T-cell (primary cell): Measurements from ENCODE around the gene CLEC7A. TPM values are rescaled to one million over a fixed set of nuclear protein-coding genes. Genes with fewer than 3 reads are reported as not detected.

Experiments used
- ATAC-seq, 4 experiments: fragments of 200-7000 bp in 3 of 4; fragments of 150-1000 bp in 1 of 4; cut with Tn5 transposase; replicated peaks in 1 of 4; 1 replicate in 3 of 4; 2 replicates in 1 of 4; pipeline ENCODE4 v1.10.0; 2021; ENCODE audit warnings: moderate library complexity in 3 of 4, mild to moderate bottlenecking in 2 of 4, moderate number of reproducible peaks in 1 of 4
- CTCF ChIA-PET, 2 donors: fragments of 300-600 bp; sonication (Branson Sonifier 250); formaldehyde crosslinking; loops; one replicate each; lab custom pipeline; 2022; ENCODE audit warnings: antibody characterized with exemption in 2 of 2; lab: Charles Lee
- POLR2A ChIA-PET, 2 donors: fragments of 300-600 bp; sonication (Branson Sonifier 250); formaldehyde crosslinking; loops; one replicate each; lab custom pipeline; 2022; ENCODE audit warnings: antibody characterized with exemption in 2 of 2; lab: Charles Lee
- DNase-seq, 35 experiments: peaks; one replicate each; pipeline versions ENCODE4 v3.0.0 to v3.0.0-alpha.2; 2013 to 2023
- H3K27ac ChIP-seq: one replicate; pipeline ENCODE4 v1.5.1; 2013; ENCODE audit warnings: low read length
- H3K27me3 ChIP-seq, 2 experiments: replicated peaks in 1 of 2; 1 replicate in 1 of 2; 2 replicates in 1 of 2; pipeline versions ENCODE4 v1.6.1 to v1.7.0; 2013; ENCODE audit warnings: low read length in 1 of 2, mixed read lengths in 1 of 2; ENCODE audit not compliant: control insufficient read depth in 2 of 2, insufficient read depth in 2 of 2; ENCODE audit errors: extremely low read depth in 1 of 2
- H3K36me3 ChIP-seq, 2 donors: 1 replicate in 1 of 2; 2 replicates in 1 of 2; pipeline versions ENCODE4 v1.6.1 to v1.7.0; 2013; ENCODE audit warnings: low read length in 1 of 2; ENCODE audit not compliant: control insufficient read depth in 2 of 2, insufficient read depth in 1 of 2; ENCODE audit errors: extremely low read depth in 1 of 2
- H3K4me1 ChIP-seq, 2 experiments: 1 replicate in 1 of 2; 2 replicates in 1 of 2; pipeline versions ENCODE4 v1.6.1 to v1.7.0; 2013; ENCODE audit warnings: low read length in 2 of 2, mixed read lengths in 1 of 2; ENCODE audit not compliant: insufficient read depth in 2 of 2, control insufficient read depth in 1 of 2; ENCODE audit errors: extremely low read depth in 1 of 2
- H3K4me3 ChIP-seq, 2 donors: 1 replicate in 1 of 2; 2 replicates in 1 of 2; pipeline versions ENCODE4 v1.5.1 to v1.7.0; 2013; ENCODE audit warnings: mild to moderate bottlenecking in 2 of 2, low read length in 1 of 2, moderate library complexity in 1 of 2; ENCODE audit not compliant: control insufficient read depth in 1 of 2; ENCODE audit errors: extremely low read depth in 1 of 2
- H3K9me3 ChIP-seq: 2 replicates; pipeline ENCODE4 v1.7.0; 2013
- H3K27ac Mint-ChIP-seq, 2 donors: one replicate each; pipeline ENCODE4 v1.8.0; 2020 to 2021; ENCODE audit warnings: mild to moderate bottlenecking in 2 of 2, mixed read lengths in 2 of 2
- H3K27me3 Mint-ChIP-seq, 2 donors: one replicate each; pipeline ENCODE4 v1.8.0; 2021 to 2022; ENCODE audit warnings: mixed read lengths in 2 of 2
- H3K36me3 Mint-ChIP-seq: one replicate; pipeline ENCODE4 v1.8.0; 2021; ENCODE audit warnings: mixed read lengths
- H3K4me1 Mint-ChIP-seq, 3 donors: one replicate each; pipeline ENCODE4 v1.8.0; 2020 to 2022; ENCODE audit warnings: mixed read lengths in 3 of 3, mild to moderate bottlenecking in 1 of 3
- H3K4me3 Mint-ChIP-seq, 3 donors: one replicate each; pipeline ENCODE4 v1.8.0; 2020 to 2022; ENCODE audit warnings: mild to moderate bottlenecking in 3 of 3, mixed read lengths in 3 of 3, moderate library complexity in 3 of 3
- H3K9me3 Mint-ChIP-seq, 3 donors: one replicate each; pipeline ENCODE4 v1.8.0; 2020 to 2022; ENCODE audit warnings: mixed read lengths in 3 of 3
- WGBS: methylation state at CpG from one replicate; pipeline ENCODE4 v1.1.5; 2013; ENCODE audit warnings: missing lambda C conversion rate; ENCODE audit not compliant: insufficient coverage; 5-methylcytosine and 5-hydroxymethylcytosine counted together
- total RNA-seq, 35 experiments: library from RNA in 6 of 35; stranded (reverse) in 6 of 35; fragments of 120-200 nt in 1 of 35; gene quantifications; one replicate each; pipeline versions ENCODE4 v1.2.1 to v1.2.4 and lab custom pipeline; 2013 to 2026

The CLEC7A gene
- total RNA-seq, 5 donors from 2014 or later (not counting 1 experiment from before 2014, with no cell fraction given): 0.15 to 1.6 (median 0.49) TPM

DNA sequence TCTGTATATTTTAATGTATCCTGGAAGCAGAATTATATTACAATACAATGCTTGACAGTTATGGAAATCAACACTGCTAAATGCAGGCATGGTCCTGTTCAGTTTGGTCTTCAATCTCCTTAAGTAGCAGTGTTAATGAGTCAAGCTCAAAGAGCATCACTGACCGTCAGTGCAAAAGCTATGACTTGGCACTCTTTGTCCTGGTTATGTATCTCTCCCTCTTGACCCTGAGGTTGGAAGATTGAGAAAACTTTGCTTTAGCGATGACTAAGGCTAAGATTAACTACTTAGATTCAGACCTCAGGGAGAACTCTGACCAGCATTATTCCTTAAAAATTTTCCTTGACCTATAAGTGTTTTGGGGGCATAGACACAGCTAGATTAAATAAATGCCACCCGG is 10.9 kb downstream of the CLEC7A start:
- no CpG with 5 or more reads among the region's 3 CpGs for WGBS
- Histone ChIP-seq H3K4me3 (no peak overlapping the region), H3K9me3 (no peaks in the 10 kb centered on the region), H3K27me3 (no peaks in the 10 kb centered on the region), H3K36me3 (no peaks in the 10 kb centered on the region), H3K27ac (no peak overlapping the region), H3K4me1 (no peaks in the 10 kb centered on the region)
- H3K9me3 Mint-ChIP-seq: no peaks in the 10 kb centered on the region
- no peaks in the 10 kb centered on the region for H3K27me3 Mint-ChIP-seq
- CTCF ChIA-PET: no interaction called here
- H3K27ac Mint-ChIP-seq: no peak overlapping the region
- H3K36me3 Mint-ChIP-seq: no peaks in the 10 kb centered on the region
- ATAC-seq (no peak), DNase-seq (no peak)
- H3K4me1 Mint-ChIP-seq: no peaks in the 10 kb centered on the region
- H3K4me3 Mint-ChIP-seq: no peak overlapping the region
- POLR2A ChIA-PET: no interaction called here

DNA sequence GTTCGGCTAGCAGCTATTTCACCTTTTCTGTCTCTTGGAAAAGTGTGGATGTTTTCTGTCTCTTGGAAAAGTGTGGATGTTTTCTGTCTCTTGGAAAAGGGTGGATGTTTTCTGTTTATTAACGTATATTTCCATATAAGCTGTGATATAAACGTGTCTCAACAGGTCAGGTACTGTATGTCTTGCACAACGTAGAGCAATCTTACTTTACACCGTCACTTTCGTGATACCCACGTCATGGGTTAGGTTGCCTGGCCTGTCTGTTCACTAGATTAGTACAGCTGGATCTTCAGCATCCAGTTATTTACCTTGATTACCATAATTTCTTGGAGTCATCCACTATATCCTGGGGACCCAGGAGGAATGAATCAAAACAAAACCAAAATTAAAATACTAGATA is 14.1 kb downstream of the CLEC7A start:
- no peaks in the 10 kb centered on the region for H3K36me3 ChIP-seq
- H3K27ac ChIP-seq: no peak overlapping the region
- no peaks in the 10 kb centered on the region for H3K27me3 ChIP-seq
- H3K9me3 Mint-ChIP-seq: peaks cover 0 to 4% (median 2%) of the 10 kb centered on the region in 3 donors
- POLR2A ChIA-PET: no interaction called here
- H3K4me3 Mint-ChIP-seq: no peak overlapping the region
- no peak for ATAC-seq
- peaks cover 0 to 2% of the 10 kb centered on the region in 2 donors for H3K27me3 Mint-ChIP-seq
- H3K4me1 ChIP-seq: no peaks in the 10 kb centered on the region
- CTCF ChIA-PET: no interaction called here
- H3K36me3 Mint-ChIP-seq: no peaks in the 10 kb centered on the region
- 97% methylated on average over 6 of the region's 7 CpGs for WGBS
- no peaks in the 10 kb centered on the region for H3K4me1 Mint-ChIP-seq
- no peak overlapping the region for H3K27ac Mint-ChIP-seq
- DNase-seq: no peak
- H3K4me3 ChIP-seq: no peak overlapping the region
- no peaks in the 10 kb centered on the region for H3K9me3 ChIP-seq

DNA sequence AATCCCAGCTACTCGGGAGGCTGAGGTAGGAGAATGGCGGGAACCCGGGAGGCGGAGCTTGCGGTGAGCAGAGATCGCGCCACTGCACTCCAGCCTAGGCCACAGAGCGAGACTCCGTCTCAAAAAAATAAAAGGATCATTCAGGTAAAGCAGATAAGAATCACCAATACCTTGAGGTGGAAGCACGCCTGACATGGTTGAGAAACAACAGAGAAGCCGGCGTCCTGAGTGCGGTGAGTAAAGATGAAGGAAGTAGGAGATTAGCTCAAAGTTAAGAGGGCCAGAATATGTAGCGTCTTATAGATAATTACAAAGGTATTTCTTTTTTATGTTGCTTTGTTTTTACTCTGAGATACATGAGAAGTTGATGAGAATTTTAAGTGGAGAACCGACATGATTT is 14.7 kb downstream of the CLEC7A start:
- POLR2A ChIA-PET: no interaction called here

DNA sequence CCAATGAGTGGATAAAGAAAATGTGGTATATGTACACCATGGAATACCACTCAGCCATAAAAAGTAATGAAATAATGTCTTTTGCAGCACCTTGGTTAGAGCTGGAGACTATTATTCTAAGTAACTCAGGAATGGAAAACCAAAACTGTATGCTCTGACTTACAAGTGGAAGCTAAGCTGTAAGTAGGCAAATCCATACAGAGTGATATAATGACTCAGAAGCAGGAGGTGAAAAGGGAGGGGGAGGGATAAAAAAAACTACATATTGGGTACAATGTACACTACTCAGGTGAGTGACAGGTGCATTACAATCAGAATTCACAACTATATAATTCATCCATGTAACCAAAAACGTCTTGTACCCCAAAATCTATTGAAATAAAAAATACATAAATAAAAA is 16.1 kb downstream of the CLEC7A start:
- no peaks in the 10 kb centered on the region for H3K36me3 Mint-ChIP-seq
- no peak overlapping the region for H3K27ac Mint-ChIP-seq
- ATAC-seq (no peak), DNase-seq (no peak)
- no peaks in the 10 kb centered on the region for H3K36me3 ChIP-seq
- no CpG with 5 or more reads among the region's 1 CpG for WGBS
- no peak overlapping the region for H3K4me3 ChIP-seq
- no peak overlapping the region for H3K4me3 Mint-ChIP-seq
- peaks cover 0 to 2% of the 10 kb centered on the region in 2 donors for H3K27me3 Mint-ChIP-seq
- no peaks in the 10 kb centered on the region for H3K9me3 ChIP-seq
- POLR2A ChIA-PET: interaction anchor here in 1 of 2 donors (0.7 kb wide), 1 partner anchor 432 kb away, joined by 3 read pairs; no protein-coding TSS in a partner anchor
- CTCF ChIA-PET: no interaction called here
- H3K9me3 Mint-ChIP-seq: peaks cover 0 to 6% (median 6%) of the 10 kb centered on the region in 3 donors
- no peaks in the 10 kb centered on the region for H3K27me3 ChIP-seq
- H3K4me1 Mint-ChIP-seq: no peaks in the 10 kb centered on the region
- no peaks in the 10 kb centered on the region for H3K4me1 ChIP-seq
- H3K27ac ChIP-seq: no peak overlapping the region

More for the DNA sequence above, 14.7 kb downstream of the CLEC7A start:
- no peaks in the 10 kb centered on the region for H3K9me3 ChIP-seq
- no peak overlapping the region for H3K4me3 ChIP-seq
- CTCF ChIA-PET: no interaction called here
- Mint-ChIP-seq H3K4me3 (no peak overlapping the region), H3K27ac (no peak overlapping the region), H3K4me1 (no peaks in the 10 kb centered on the region), H3K36me3 (no peaks in the 10 kb centered on the region), H3K9me3 (peaks cover 0 to 6% (median 6%) of the 10 kb centered on the region in 3 donors), H3K27me3 (peaks cover 0 to 2% of the 10 kb centered on the region in 2 donors)
- no peaks in the 10 kb centered on the region for H3K27me3 ChIP-seq
- no peak for DNase-seq
- H3K36me3 ChIP-seq: no peaks in the 10 kb centered on the region
- H3K27ac ChIP-seq: no peak overlapping the region
- no peak for ATAC-seq
- WGBS: 84% methylated on average over 11 of the region's 15 CpGs
- H3K4me1 ChIP-seq: no peaks in the 10 kb centered on the region

DNA sequence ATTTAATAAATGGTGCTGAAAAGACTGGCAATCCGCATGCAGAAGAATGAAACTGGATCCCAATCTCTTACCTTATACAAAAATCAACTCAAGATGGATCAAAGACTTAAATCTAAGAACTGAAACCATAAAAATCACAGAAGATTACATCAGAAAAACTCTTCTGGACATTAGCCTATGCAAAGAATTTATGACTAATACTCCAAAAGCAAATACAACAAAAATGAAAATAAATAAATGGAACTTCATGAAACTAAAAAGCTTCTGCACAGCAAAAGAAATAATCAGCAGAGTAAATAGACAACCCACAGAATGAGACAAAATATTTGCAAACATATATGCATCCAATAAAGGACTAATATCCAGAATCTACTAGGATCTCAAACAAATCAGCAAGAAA is 16.9 kb downstream of the CLEC7A start:
- Mint-ChIP-seq H3K27me3 (peaks cover 0 to 2% of the 10 kb centered on the region in 2 donors), H3K4me1 (no peaks in the 10 kb centered on the region), H3K27ac (no peak overlapping the region), H3K4me3 (no peak overlapping the region), H3K9me3 (peaks cover 0 to 6% (median 6%) of the 10 kb centered on the region in 3 donors), H3K36me3 (no peaks in the 10 kb centered on the region)
- H3K27ac ChIP-seq: no peak overlapping the region
- H3K4me3 ChIP-seq: no peak overlapping the region
- WGBS: no CpG with 5 or more reads among the region's 1 CpG
- H3K9me3 ChIP-seq: no peaks in the 10 kb centered on the region
- CTCF ChIA-PET: no interaction called here
- POLR2A ChIA-PET: no interaction called here
- H3K36me3 ChIP-seq: no peaks in the 10 kb centered on the region
- DNase-seq (no peak), ATAC-seq (no peak)
- no peaks in the 10 kb centered on the region for H3K4me1 ChIP-seq
- no peaks in the 10 kb centered on the region for H3K27me3 ChIP-seq

DNA sequence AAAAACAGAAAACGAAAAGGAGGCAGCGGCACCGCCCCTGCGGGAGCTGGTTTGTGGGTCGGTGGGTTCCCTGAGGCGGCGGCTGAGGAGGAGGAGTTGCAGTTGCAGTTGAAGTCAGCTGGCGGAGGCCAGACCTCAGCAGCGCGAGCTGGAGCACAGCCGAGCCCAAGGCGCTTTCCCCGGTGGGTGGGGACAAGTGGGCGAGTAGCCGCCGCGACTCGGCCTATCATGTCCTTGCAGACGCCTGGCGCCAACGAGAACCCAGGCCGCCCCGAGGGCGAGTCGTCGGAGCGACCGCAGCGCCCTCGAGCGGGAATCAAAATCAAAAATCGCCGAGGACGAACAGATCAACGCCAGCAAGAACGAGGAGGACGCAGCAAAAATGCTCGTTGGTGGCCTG is 18.5 kb downstream of the CLEC7A start:
- POLR2A ChIA-PET: no interaction called here
- WGBS: 96% methylated on average over 35 of the region's 38 CpGs

More for the DNA sequence above, 18.5 kb downstream of the CLEC7A start:
- Histone ChIP-seq H3K36me3 (no peaks in the 10 kb centered on the region), H3K4me3 (no peak overlapping the region), H3K27ac (no peak overlapping the region), H3K9me3 (no peaks in the 10 kb centered on the region), H3K27me3 (no peaks in the 10 kb centered on the region), H3K4me1 (no peaks in the 10 kb centered on the region)
- H3K9me3 Mint-ChIP-seq: peaks cover 0 to 6% (median 6%) of the 10 kb centered on the region in 3 donors
- H3K27ac Mint-ChIP-seq: no peak overlapping the region
- no peak overlapping the region for H3K4me3 Mint-ChIP-seq
- H3K36me3 Mint-ChIP-seq: no peaks in the 10 kb centered on the region
- DNase-seq (no peak), ATAC-seq (no peak)
- CTCF ChIA-PET: no interaction called here
- no peaks in the 10 kb centered on the region for H3K4me1 Mint-ChIP-seq
- H3K27me3 Mint-ChIP-seq: peaks cover 0 to 2% of the 10 kb centered on the region in 2 donors
